GM12864 (cell line): ENCODE data around the gene HOXA1.

Experiments
- DNase-seq: peaks from one replicate; pipeline ENCODE4 v3.0.0-alpha.2; 2011; ENCODE audit warnings: low read depth
- H3K4me3 ChIP-seq: 2 replicates; pipeline ENCODE4 v1.5.1; 2011; ENCODE audit warnings: mild to moderate bottlenecking, low read depth, low read length, control low read depth
- CTCF ChIP-seq: IDR thresholded peaks from 2 replicates; pipeline ENCODE4 v1.5.1; 2011; ENCODE audit warnings: low read depth, mild to moderate bottlenecking, moderate library complexity, low read length, control low read depth, inconsistent platforms; ENCODE audit errors: missing control alignments

Gene HOXA1

DNA sequence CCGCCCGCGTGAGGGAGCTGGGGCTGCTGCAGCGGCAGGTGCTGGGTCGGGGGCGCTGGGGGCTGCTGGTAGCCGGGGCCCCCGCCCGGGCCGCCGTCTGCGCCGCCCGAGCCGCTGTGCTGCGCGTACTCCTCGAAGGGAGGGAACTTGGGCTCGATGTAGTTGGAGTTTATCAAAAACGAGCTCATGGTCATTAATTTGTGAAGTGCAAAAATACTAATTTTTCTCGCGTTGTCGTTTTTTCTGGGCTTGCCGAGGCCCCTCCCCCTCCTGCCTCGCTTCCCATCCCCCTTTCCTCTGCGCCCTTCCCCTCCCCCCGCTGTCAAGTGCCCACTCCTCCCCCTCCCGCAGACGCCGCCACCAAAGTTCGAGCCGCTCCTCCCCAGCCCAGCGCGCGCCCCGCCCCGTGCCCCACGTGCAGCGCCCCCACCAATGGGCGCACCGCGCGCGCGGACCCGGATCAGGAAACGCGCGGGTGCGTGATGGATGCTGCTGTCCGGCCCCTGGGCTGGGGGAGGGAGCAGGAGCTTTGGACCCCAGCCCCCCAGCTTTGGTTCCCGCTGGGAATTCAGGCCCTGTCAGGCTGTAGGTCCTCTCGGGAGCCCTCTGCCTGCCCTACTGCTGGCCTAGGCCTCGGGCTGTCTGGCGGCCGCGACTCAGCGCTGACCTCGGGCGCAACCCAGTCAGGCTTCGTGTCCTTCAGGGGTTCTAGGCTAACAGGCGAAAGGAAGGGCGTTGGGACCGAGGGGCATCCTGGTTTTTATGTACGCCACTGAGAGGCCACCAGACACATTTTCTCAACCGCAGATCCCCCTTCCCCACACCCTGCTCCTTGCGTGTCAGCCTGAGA, 35.0 kb upstream of the HOXA1 start, which contains the start of gene HOXA4:
Gene HOXA4 (minus strand): TSS at position 218 of the 850 bp plus-strand sequence. CDS start 24 bp downstream, at position 194.
- no peak for DNase-seq
- H3K4me3 ChIP-seq, result peak within 1 kb of the TSS; percentile 50
- no peak for TF ChIP-seq CTCF

DNA sequence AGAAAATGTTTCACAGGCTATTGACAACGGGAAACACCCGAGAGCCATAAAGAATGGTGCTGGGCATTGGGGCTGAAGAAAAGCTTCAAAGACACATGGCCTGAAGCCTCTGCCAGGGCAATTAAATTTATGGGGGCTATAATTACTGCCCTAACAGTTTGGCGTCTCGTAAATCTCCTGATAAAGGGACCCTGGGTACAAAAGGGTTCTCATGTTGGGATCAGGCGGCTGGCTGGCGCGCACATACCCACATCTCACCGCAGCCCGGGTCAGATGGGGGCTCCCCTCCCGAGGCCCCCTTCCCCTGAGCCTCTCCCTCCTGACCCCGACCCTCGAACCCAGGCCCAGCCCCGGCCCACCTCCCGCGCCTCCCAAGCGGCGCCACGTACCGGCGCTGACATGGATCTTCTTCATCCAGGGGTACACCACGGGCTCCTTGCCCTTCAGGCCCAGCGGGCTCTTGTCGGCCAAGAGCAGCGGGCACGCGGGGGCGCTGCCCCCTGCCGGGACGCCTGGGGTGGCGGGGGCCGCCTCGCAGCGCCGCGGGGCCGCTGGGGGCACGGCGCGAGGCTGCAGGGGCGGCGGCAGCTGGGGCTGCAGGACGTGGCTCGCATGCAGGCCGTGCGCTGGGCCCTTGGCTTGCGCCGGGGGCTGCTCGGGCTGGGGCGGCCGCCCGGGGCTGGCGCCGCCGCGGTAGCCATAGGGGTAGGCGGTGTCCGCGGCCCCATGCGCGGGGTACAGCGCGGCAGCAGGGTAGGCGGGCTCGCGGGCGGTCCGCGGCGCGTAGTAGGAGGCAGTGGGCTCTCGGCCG, 34.1 kb upstream of the HOXA1 start:
- TF ChIP-seq CTCF, result no peak
- no peak overlapping the region; the same call in 1 of the 2 replicates for H3K4me3 ChIP-seq
- DNase-seq, result no peak

DNA sequence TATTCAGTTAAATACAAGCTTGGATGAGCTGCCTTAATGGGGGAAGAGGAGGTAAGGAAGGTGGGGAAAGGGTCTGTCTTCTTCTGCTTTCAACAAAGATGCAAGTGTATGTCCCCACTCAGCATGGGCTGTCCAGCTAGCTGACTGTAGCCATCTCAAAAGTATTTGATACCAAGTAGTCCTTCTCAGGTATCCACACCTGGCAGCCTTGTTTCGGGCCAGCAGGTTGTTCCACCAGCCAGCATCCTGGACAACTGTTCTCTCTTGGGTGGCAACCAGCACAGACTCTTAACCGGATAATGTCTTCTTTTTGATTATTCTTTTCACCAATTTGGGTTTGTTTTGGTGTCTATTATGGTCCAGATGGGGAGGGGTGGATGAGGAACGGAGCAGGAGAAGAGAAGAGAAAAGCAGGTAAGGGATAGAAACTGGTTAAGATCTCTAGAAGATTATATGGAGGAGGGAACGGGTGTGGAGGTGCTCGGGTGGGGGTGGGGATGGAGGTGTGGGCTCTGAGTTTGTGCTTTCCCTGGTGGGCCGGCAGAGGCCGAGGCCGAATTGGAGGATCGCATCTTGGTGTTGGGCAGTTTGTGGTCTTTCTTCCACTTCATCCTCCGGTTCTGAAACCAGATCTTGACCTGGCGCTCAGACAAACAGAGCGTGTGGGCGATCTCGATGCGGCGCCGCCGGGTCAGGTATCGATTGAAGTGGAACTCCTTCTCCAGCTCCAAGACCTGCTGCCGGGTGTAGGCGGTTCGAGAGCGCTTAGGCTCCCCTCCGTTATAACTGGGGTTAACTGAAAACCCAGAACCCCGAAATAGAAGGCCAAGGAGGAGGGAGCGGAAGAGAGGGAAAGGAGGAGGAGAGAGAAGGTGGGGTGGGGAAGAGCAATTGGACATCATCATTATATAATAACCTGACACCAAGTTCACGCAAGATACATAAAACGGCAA, 33.3 kb upstream of the HOXA1 start:
- H3K4me3 ChIP-seq, result no peak overlapping the region
- no peak for TF ChIP-seq CTCF
- DNase-seq, result no peak

- no peak for DNase-seq
- no peak for TF ChIP-seq CTCF
Observed at GRCh38 chr7:27128034-27128433, 32.2 kb upstream of the HOXA1 start.

DNA sequence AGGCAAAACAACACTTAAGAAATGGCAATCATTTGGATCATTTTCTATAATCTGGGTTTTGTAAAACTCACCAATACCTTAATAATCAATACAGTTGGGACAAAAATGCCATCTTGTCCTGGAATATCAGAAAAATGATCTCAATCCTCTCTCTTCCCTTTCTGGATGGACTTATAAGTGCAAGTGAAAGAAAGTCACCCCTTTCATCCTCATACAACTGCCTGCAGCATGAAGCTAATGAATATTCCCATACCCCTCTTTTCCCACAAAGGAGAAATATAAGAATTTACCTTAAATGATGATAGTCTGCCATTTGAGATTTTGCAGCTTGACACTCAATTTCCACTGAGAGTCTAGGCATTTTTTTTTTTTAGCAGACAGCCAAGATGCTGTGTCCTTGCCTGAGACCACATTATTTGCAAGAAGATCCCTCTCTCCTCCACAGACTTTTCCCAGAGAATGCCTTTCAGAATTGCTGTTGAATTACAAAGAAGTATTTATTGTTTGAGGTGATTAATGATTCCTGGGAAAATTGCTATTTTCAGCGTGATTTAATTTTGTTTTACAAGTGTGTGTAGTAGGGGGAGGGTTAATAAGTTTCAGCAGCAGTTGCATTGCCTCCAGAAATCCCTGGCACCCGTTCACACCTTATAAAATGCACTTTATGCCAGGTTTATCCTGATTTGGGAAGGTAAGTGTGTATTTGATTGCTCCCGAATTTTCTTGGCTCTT, 31.0 kb upstream of the HOXA1 start:
- DNase-seq, result no peak
- H3K4me3 ChIP-seq, result no peak overlapping the region
- TF ChIP-seq CTCF, result no peak

More at GRCh38 chr7:27128034-27128433, 32.2 kb upstream of the HOXA1 start:
- H3K4me3 ChIP-seq, result no peak overlapping the region

DNA sequence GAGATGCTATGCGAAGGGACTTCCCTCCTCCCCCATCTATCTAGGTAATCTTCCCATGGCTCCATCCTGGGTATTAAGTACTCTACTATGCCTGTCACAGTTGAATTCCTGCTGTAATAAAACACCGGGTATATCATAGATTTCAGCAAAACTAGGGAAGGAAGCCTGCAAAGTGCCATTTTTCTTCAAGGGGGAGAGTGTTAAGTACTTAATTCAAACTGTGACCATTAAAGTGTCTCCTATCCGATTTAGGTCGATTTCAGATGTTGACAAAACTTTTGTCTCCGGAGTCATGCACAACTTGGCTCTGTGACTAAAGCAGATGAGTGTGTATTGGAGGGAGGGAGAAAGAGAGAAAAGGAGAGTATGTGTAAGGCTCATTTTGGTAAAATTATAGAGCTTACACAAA, 30.2 kb upstream of the HOXA1 start:
- DNase-seq, result no peak
- no peak overlapping the region for H3K4me3 ChIP-seq
- no peak for TF ChIP-seq CTCF
